Activated T-cell treated with anti-CD3 and anti-CD28 coated beads, Interleukin-2, amount 50 U/mL, for 4 hours (primary cell): ENCODE results near the gene MXI1. TPM values are rescaled to one million over a fixed set of nuclear protein-coding genes. Genes with fewer than 3 reads are reported as not detected.

Experiments used
- ATAC-seq, 2 donors: fragments of 200-7000 bp; cut with Tn5 transposase; one replicate each; pipeline ENCODE4 v1.10.0; 2021
- DNase-seq: peaks from one replicate; pipeline ENCODE4 v3.0.0-alpha.2; 2020
- H3K27me3 Mint-ChIP-seq: one replicate; pipeline ENCODE4 v1.8.0; 2021; ENCODE audit warnings: low read depth, mixed read lengths
- H3K36me3 Mint-ChIP-seq: one replicate; pipeline ENCODE4 v1.8.0; 2022; ENCODE audit warnings: mixed read lengths; ENCODE audit not compliant: insufficient read depth
- H3K4me1 Mint-ChIP-seq: one replicate; pipeline ENCODE4 v1.8.0; 2021; ENCODE audit warnings: low read depth, mixed read lengths
- H3K4me3 Mint-ChIP-seq: one replicate; pipeline ENCODE4 v1.8.0; 2021; ENCODE audit warnings: mild to moderate bottlenecking, moderate library complexity, mixed read lengths
- H3K9me3 Mint-ChIP-seq: one replicate; pipeline ENCODE4 v1.8.0; 2021; ENCODE audit warnings: mixed read lengths
- total RNA-seq, 3 donors: library from RNA; stranded (reverse); gene quantifications; one replicate each; pipeline ENCODE4 v1.2.1, GENCODE V29; 2021

The MXI1 gene
- total RNA-seq, 3 donors from 2014 or later = 13.6 to 14.5 (median 14.2) TPM

- DNase-seq (no peak), ATAC-seq (no peak)
- H3K4me3 Mint-ChIP-seq = no peak overlapping the region
- H3K27me3 Mint-ChIP-seq = peaks cover 3% of the 10 kb centered on the region
- H3K36me3 Mint-ChIP-seq = no peaks in the 10 kb centered on the region
- H3K9me3 Mint-ChIP-seq = no peaks in the 10 kb centered on the region
- peaks cover 16% of the 10 kb centered on the region for H3K4me1 Mint-ChIP-seq
Measured at GRCh38 chr10:110203500-110204455, 3.6 kb upstream of the MXI1 start.

GRCh38 chr10:110205051-110205675 lies 2.2 kb upstream of the MXI1 start:
- Mint-ChIP-seq H3K4me1 (peaks cover 20% of the 10 kb centered on the region), H3K27me3 (peaks cover 3% of the 10 kb centered on the region), H3K4me3 (no peak overlapping the region)

GRCh38 chr10:110207805-110208613 lies 604 bp downstream of the MXI1 start:
- no peaks in the 10 kb centered on the region for H3K27me3 Mint-ChIP-seq
- no peaks in the 10 kb centered on the region for H3K36me3 Mint-ChIP-seq
- DNase-seq (peak; percentile 26), ATAC-seq (peak in 1 of 2 donors; percentile 4)
- peak overlapping the region; percentile 97 for H3K4me3 Mint-ChIP-seq
- H3K4me1 Mint-ChIP-seq = peaks cover 42% of the 10 kb centered on the region
- no peaks in the 10 kb centered on the region for H3K9me3 Mint-ChIP-seq

More at GRCh38 chr10:110205051-110205675, 2.2 kb upstream of the MXI1 start:
- no peak for ATAC-seq
- Mint-ChIP-seq H3K9me3 (no peaks in the 10 kb centered on the region), H3K36me3 (no peaks in the 10 kb centered on the region)
- DNase-seq = no peak

- no peaks in the 10 kb centered on the region for H3K36me3 Mint-ChIP-seq
- ATAC-seq (no peak), DNase-seq (peak; percentile 27)
- peak overlapping the region; percentile 97 for H3K4me3 Mint-ChIP-seq
- H3K27me3 Mint-ChIP-seq = no peaks in the 10 kb centered on the region
- H3K9me3 Mint-ChIP-seq = no peaks in the 10 kb centered on the region
- H3K4me1 Mint-ChIP-seq = peaks cover 50% of the 10 kb centered on the region
Measured at GRCh38 chr10:110208614-110209453, 1.4 kb downstream of the MXI1 start.

GRCh38 chr10:110209454-110209925 lies 2.1 kb downstream of the MXI1 start:
- ATAC-seq (peak; percentile 11 to 16), DNase-seq (peak; percentile 58)
- peak overlapping the region; percentile 97 for H3K4me3 Mint-ChIP-seq
- H3K9me3 Mint-ChIP-seq = no peaks in the 10 kb centered on the region
- H3K4me1 Mint-ChIP-seq = peaks cover 53% of the 10 kb centered on the region
- H3K27me3 Mint-ChIP-seq = no peaks in the 10 kb centered on the region
- no peaks in the 10 kb centered on the region for H3K36me3 Mint-ChIP-seq

GRCh38 chr10:110209926-110210673 lies 2.7 kb downstream of the MXI1 start:
- H3K9me3 Mint-ChIP-seq = no peaks in the 10 kb centered on the region
- no peaks in the 10 kb centered on the region for H3K36me3 Mint-ChIP-seq
- ATAC-seq = peak; percentile 21 to 29
- no peaks in the 10 kb centered on the region for H3K27me3 Mint-ChIP-seq
- peak overlapping the region; percentile 97 for H3K4me3 Mint-ChIP-seq
- peak; percentile 41 for DNase-seq
- H3K4me1 Mint-ChIP-seq = peaks cover 53% of the 10 kb centered on the region

GRCh38 chr10:110210674-110211464 lies 3.5 kb downstream of the MXI1 start:
- Mint-ChIP-seq H3K36me3 (no peaks in the 10 kb centered on the region), H3K27me3 (no peaks in the 10 kb centered on the region), H3K4me1 (peaks cover 59% of the 10 kb centered on the region), H3K4me3 (peak overlapping the region; percentile 96), H3K9me3 (no peaks in the 10 kb centered on the region)
- ATAC-seq = peak; percentile 71 to 74
- peak; percentile 91 for DNase-seq

GRCh38 chr10:110211465-110211843 lies 4.0 kb downstream of the MXI1 start:
- Mint-ChIP-seq H3K4me1 (peaks cover 57% of the 10 kb centered on the region), H3K36me3 (no peaks in the 10 kb centered on the region), H3K4me3 (peak overlapping the region; percentile 96), H3K27me3 (no peaks in the 10 kb centered on the region), H3K9me3 (no peaks in the 10 kb centered on the region)
- ATAC-seq (peak in 1 of 2 donors; percentile 0), DNase-seq (no peak)

GRCh38 chr10:110212119-110213006 lies 5.0 kb downstream of the MXI1 start:
- Mint-ChIP-seq H3K36me3 (no peaks in the 10 kb centered on the region), H3K27me3 (no peaks in the 10 kb centered on the region), H3K9me3 (no peaks in the 10 kb centered on the region), H3K4me3 (peak overlapping the region; percentile 96), H3K4me1 (peaks cover 51% of the 10 kb centered on the region)
- ATAC-seq (no peak), DNase-seq (peak; percentile 36)

GRCh38 chr10:110214371-110214826 lies 7.0 kb downstream of the MXI1 start:
- Mint-ChIP-seq H3K36me3 (no peaks in the 10 kb centered on the region), H3K27me3 (no peaks in the 10 kb centered on the region), H3K9me3 (no peaks in the 10 kb centered on the region), H3K4me3 (no peak overlapping the region), H3K4me1 (peaks cover 48% of the 10 kb centered on the region)
- ATAC-seq (no peak), DNase-seq (no peak)

- H3K4me1 Mint-ChIP-seq = peaks cover 46% of the 10 kb centered on the region
- no peak for DNase-seq
- H3K36me3 Mint-ChIP-seq = no peaks in the 10 kb centered on the region
- no peaks in the 10 kb centered on the region for H3K27me3 Mint-ChIP-seq
- no peak for ATAC-seq
- H3K4me3 Mint-ChIP-seq = no peak overlapping the region
- H3K9me3 Mint-ChIP-seq = no peaks in the 10 kb centered on the region
Measured at GRCh38 chr10:110215286-110216170, 8.1 kb downstream of the MXI1 start.
